HepG2 (cell line): Measurements from ENCODE around the gene ZNF763. TPM values are rescaled to one million over a fixed set of nuclear protein-coding genes. Genes with fewer than 3 reads are reported as not detected.

Source experiments
- ATAC-seq: fragments of 200-7000 bp; cut with Tn5 transposase; 3 replicates; pipeline ENCODE4 v1.9.1; 2020; ENCODE audit warnings: mild to moderate bottlenecking, moderate library complexity
- BruUV-seq: library from RNA; stranded (reverse); fragments of 400-500 nt; replicated peaks from 2 replicates; lab custom pipeline; 2021; lab: Mats Ljungman, UMichigan
- CTCF ChIA-PET: fragments of 300-600 bp; formaldehyde crosslinking; extraction: SDS; loops from one replicate; lab custom pipeline; 2021; ENCODE audit warnings: low total read pairs, inconsistent platforms, low intra/inter-chr PET ratio; lab: Yijun Ruan, JAX
- POLR2A ChIA-PET: fragments of 350-600 bp; sonication (Branson Sonifier 250); formaldehyde crosslinking; loops from one replicate; lab custom pipeline; 2020; ENCODE audit warnings: antibody characterized with exemption, inconsistent platforms; lab: Yijun Ruan, JAX
- DNase-seq: peaks from one replicate; pipeline ENCODE4 v3.0.0-alpha.2; 2015; ENCODE audit warnings: low spot score
- FAIRE-seq: peaks from 3 replicates; lab custom pipeline; 2011; peaks lifted over from hg19 to GRCh38; lab: Jason Lieb, UNC
- H2AFZ ChIP-seq: one replicate; pipeline ENCODE4 v1.6.1; 2011; ENCODE audit warnings: low read length, inconsistent platforms
- H3K27ac ChIP-seq: fragments of 300-600 bp; 3 replicates; pipeline ENCODE4 v1.8.0; 2011; ENCODE audit warnings: mixed run types, mild to moderate bottlenecking, mixed read lengths, low read length, inconsistent platforms; ENCODE audit not compliant: insufficient read depth; ENCODE audit errors: extremely low read length
- H3K27me3 ChIP-seq, 2 experiments: fragments of 200-600 bp in 1 of 2; 2 replicates in 1 of 2; 3 replicates in 1 of 2; pipeline versions ENCODE4 v1.6.0 to v1.8.0; 2011; ENCODE audit warnings: low read length in 2 of 2, mild to moderate bottlenecking in 2 of 2, moderate library complexity in 2 of 2, inconsistent platforms in 1 of 2; ENCODE audit not compliant: insufficient read depth in 2 of 2, control insufficient read depth in 1 of 2
- H3K36me3 ChIP-seq, 2 experiments: fragments of 200-600 bp in 1 of 2; replicated peaks in 1 of 2; 2 replicates in 1 of 2; 3 replicates in 1 of 2; pipeline versions ENCODE4 v1.5.1 to v1.8.0; 2011; ENCODE audit warnings: low read length in 2 of 2, inconsistent platforms in 1 of 2; ENCODE audit not compliant: insufficient read depth in 2 of 2, control insufficient read depth in 1 of 2
- H3K4me1 ChIP-seq: 2 replicates; pipeline ENCODE4 v1.5.1; 2012; ENCODE audit warnings: low read length, inconsistent platforms; ENCODE audit not compliant: insufficient read depth
- H3K4me2 ChIP-seq: 2 replicates; pipeline ENCODE4 v1.6.0; 2011; ENCODE audit warnings: low read depth, low read length, inconsistent platforms
- H3K4me3 ChIP-seq, 3 experiments: fragments of 200-600 bp in 1 of 3; sonication (generic), shearing (Covaris generic) in 1 of 3; replicated peaks in 1 of 3; 2 replicates each; pipeline ENCODE4 v1.5.1; 2011 to 2016; ENCODE audit warnings: low read length in 3 of 3, inconsistent platforms in 2 of 3, low read depth in 2 of 3, mild to moderate bottlenecking in 2 of 3, control low read depth in 1 of 3, mixed read lengths in 1 of 3; ENCODE audit not compliant: insufficient read depth in 1 of 3
- H3K79me2 ChIP-seq: one replicate; pipeline ENCODE4 v1.6.1; 2011; ENCODE audit warnings: low read length, inconsistent platforms; ENCODE audit not compliant: insufficient read depth
- H3K9ac ChIP-seq: 2 replicates; pipeline ENCODE4 v1.6.0; 2011; ENCODE audit warnings: mild to moderate bottlenecking, low read depth, low read length, inconsistent platforms; ENCODE audit not compliant: insufficient read depth
- H3K9me3 ChIP-seq: 2 replicates; pipeline ENCODE4 v1.5.1; 2012; ENCODE audit warnings: mild to moderate bottlenecking, low read length
- H4K20me1 ChIP-seq: 2 replicates; pipeline ENCODE4 v1.6.0; 2011; ENCODE audit warnings: inconsistent platforms, mild to moderate bottlenecking, low read length, moderate library complexity; ENCODE audit not compliant: insufficient read depth
- CCDC6 ChIP-seq: sonication (generic); formaldehyde crosslinking; IDR thresholded peaks from 2 replicates; pipeline ENCODE4 v1.8.1; 2022; ENCODE audit warnings: mild to moderate bottlenecking, missing genetic modification reagents, moderate library complexity
- EEA1 ChIP-seq: sonication (generic); formaldehyde crosslinking; IDR thresholded peaks from 2 replicates; pipeline ENCODE4 v1.5.1; 2020; ENCODE audit warnings: mild to moderate bottlenecking, missing genetic modification reagents, borderline replicate concordance
- IRX3 ChIP-seq: sonication (generic); formaldehyde crosslinking; IDR thresholded peaks from 2 replicates; pipeline ENCODE4 v1.8.1; 2023; ENCODE audit warnings: mild to moderate bottlenecking, low read depth, missing genetic modification reagents, borderline replicate concordance
- KLF9 ChIP-seq: IDR thresholded peaks from 2 replicates; pipeline ENCODE4 v1.6.1; 2016; ENCODE audit warnings: low read depth
- MTF1 ChIP-seq: sonication (generic); formaldehyde crosslinking; IDR thresholded peaks from 2 replicates; pipeline ENCODE4 v1.5.0; 2020; ENCODE audit warnings: missing genetic modification reagents
- NCOA1 ChIP-seq: sonication (generic); formaldehyde crosslinking; IDR thresholded peaks from 2 replicates; pipeline ENCODE4 v1.9.0; 2021; ENCODE audit warnings: missing genetic modification reagents
- NCOR1 ChIP-seq: fragments of 200-600 bp; sonication (generic); IDR thresholded peaks from 2 replicates; pipeline ENCODE4 v1.7.0; 2017; ENCODE audit warnings: antibody characterized with exemption, low read length, borderline replicate concordance
- NFE2L1 ChIP-seq: sonication (generic); formaldehyde crosslinking; IDR thresholded peaks from 2 replicates; pipeline ENCODE4 v1.4.0; 2020; ENCODE audit warnings: missing genetic modification reagents, mild to moderate bottlenecking, borderline replicate concordance
- NR1H2 ChIP-seq: sonication (generic); formaldehyde crosslinking; IDR thresholded peaks from 2 replicates; pipeline ENCODE4 v1.8.1; 2022; ENCODE audit warnings: low read depth, missing genetic modification reagents, borderline replicate concordance
- RNF2 ChIP-seq: fragments of 450-650 bp; conservative IDR thresholded peaks from 2 replicates; pipeline ENCODE4 v1.6.1; 2016; ENCODE audit warnings: low read depth
- RXRA ChIP-seq: sonication (generic); formaldehyde crosslinking; IDR thresholded peaks from 2 replicates; pipeline ENCODE4 v1.5.1; 2020; ENCODE audit warnings: missing genetic modification reagents
- SYNCRIP ChIP-seq: fragments of 200-400 bp; formaldehyde crosslinking; IDR thresholded peaks from 2 replicates; pipeline ENCODE4 v1.6.1; 2018; ENCODE audit warnings: mild to moderate bottlenecking, low read depth, low read length; ENCODE audit not compliant: insufficient read depth
- XBP1 ChIP-seq: sonication (generic); formaldehyde crosslinking; IDR thresholded peaks from 2 replicates; pipeline ENCODE4 v1.5.0; 2020; ENCODE audit warnings: missing genetic modification reagents
- WGBS: methylation state at CpG from one replicate; pipeline ENCODE4 v1.1.6; 2017; ENCODE audit warnings: low lambda C conversion rate; 5-methylcytosine and 5-hydroxymethylcytosine counted together
- in situ Hi-C: cut with HindIII; loops from 2 replicates; pipeline ENCODE4 v1.10.0; 2017; ENCODE audit warnings: low pct_unique_long_range_greater_than_20kb; ENCODE audit not compliant: extremely low pct_ligation_motif_present
- intact Hi-C: fragments of 100-400 bp; cut with micrococcal nuclease; formaldehyde crosslinking; loops from one replicate; pipeline ENCODE4 v1.10.0; 2022; ENCODE audit not compliant: unreplicated experiment
- polyA plus RNA-seq, 8 experiments: library from polyadenylated mRNA; depleted of rRNA in 3 of 8; stranded (reverse) in 7 of 8; unstranded in 1 of 8; fragments of >200 nt; fragmentation: Illumina TruSeq in 4 of 8; extraction: Trizol in 4 of 8; gene quantifications; 2 replicates each; pipeline versions ENCODE4 v1.2.1 to v1.2.3, GENCODE V29; 2011 to 2016; ENCODE audit warnings: low read depth in 4 of 8, missing spikeins in 1 of 8, mixed read lengths in 1 of 8; ENCODE audit not compliant: insufficient read depth in 1 of 8
- total RNA-seq, 5 experiments: library from RNA; depleted of rRNA; stranded (reverse); fragments of >200 nt; fragmentation: Illumina TruSeq; extraction: Trizol; gene quantifications; 2 replicates each; pipeline ENCODE4 v1.2.3, GENCODE V29; 2016; ENCODE audit warnings: low read depth in 1 of 5
- TF ChIP-seq, protein P1 (sequence below): sonication (generic); IDR thresholded peaks from 2 replicates; pipeline ENCODE4 v1.6.1; 2016; ENCODE audit warnings: low read depth, borderline replicate concordance
- TF ChIP-seq, protein P2 (sequence below): sonication (generic); formaldehyde crosslinking; IDR thresholded peaks from 2 replicates; pipeline ENCODE4 v1.4.0; 2020; ENCODE audit warnings: missing genetic modification reagents, mild to moderate bottlenecking, borderline replicate concordance
- TF ChIP-seq, protein P3 (sequence below): sonication (generic); formaldehyde crosslinking; IDR thresholded peaks from 2 replicates; pipeline ENCODE4 v1.8.1; 2023; ENCODE audit warnings: mild to moderate bottlenecking, missing genetic modification reagents, borderline replicate concordance

Gene ZNF763
- total and polyA plus RNA-seq, 2 of the 13 experiments (the other 11 are each of a cell fraction or from before 2014, with no cell fraction given) = 0.08 to 0.42 TPM

DNA sequence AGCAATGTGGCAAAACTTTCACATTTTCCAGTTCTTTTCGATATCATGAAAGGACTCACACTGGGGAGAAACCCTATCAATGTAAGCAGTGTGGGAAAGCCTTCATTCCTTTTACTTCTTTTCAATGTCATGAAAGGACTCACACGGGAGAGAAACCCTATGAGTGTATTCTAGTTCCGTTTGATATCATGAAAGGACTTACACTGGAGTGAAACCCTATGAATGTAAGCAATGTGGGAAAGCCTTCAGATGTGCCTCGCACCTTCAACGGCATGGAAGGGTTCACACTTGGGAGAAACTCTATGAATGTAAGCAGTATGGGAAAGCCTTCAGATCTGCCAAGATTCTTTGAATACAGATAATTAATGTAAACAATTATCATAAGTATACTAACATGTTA is 14.5 kb upstream of the ZNF763 start:
- H3K27me3 ChIP-seq = no peaks in the 10 kb centered on the region
- H3K36me3 ChIP-seq = peaks cover 17 to 45% of the 10 kb centered on the region in 2 experiments
- H3K4me3 ChIP-seq = no peak overlapping the region
- FAIRE-seq (no peak), DNase-seq (no peak), ATAC-seq (no peak)
- no peak overlapping the region for H3K9ac ChIP-seq
- H3K9me3 ChIP-seq = peaks cover 21% of the 10 kb centered on the region
- no peaks in the 10 kb centered on the region for H3K4me1 ChIP-seq
- in situ Hi-C loops (no loop called here), intact Hi-C loops (no loop called here)
- TF ChIP-seq NFE2L1 = no peak
- no peak for TF ChIP-seq RNF2
- TF ChIP-seq RXRA (CRISPR knock-in tag) = no peak
- no peak for TF ChIP-seq NCOA1
- TF ChIP-seq, protein P1, sequence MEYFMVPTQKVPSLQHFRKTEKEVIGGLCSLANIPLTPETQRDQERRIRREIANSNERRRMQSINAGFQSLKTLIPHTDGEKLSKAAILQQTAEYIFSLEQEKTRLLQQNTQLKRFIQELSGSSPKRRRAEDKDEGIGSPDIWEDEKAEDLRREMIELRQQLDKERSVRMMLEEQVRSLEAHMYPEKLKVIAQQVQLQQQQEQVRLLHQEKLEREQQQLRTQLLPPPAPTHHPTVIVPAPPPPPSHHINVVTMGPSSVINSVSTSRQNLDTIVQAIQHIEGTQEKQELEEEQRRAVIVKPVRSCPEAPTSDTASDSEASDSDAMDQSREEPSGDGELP = no peak
- no peak for TF ChIP-seq XBP1 (CRISPR knock-in tag)
- TF ChIP-seq CCDC6 (CRISPR knock-in tag) = no peak
- no peak for TF ChIP-seq NCOR1
- TF ChIP-seq EEA1 (CRISPR knock-in tag) = no peak
- no peak for TF ChIP-seq SYNCRIP
- TF ChIP-seq NR1H2 (CRISPR knock-in tag) = no peak
- TF ChIP-seq MTF1 (CRISPR knock-in tag) = no peak
- TF ChIP-seq, protein P2, sequence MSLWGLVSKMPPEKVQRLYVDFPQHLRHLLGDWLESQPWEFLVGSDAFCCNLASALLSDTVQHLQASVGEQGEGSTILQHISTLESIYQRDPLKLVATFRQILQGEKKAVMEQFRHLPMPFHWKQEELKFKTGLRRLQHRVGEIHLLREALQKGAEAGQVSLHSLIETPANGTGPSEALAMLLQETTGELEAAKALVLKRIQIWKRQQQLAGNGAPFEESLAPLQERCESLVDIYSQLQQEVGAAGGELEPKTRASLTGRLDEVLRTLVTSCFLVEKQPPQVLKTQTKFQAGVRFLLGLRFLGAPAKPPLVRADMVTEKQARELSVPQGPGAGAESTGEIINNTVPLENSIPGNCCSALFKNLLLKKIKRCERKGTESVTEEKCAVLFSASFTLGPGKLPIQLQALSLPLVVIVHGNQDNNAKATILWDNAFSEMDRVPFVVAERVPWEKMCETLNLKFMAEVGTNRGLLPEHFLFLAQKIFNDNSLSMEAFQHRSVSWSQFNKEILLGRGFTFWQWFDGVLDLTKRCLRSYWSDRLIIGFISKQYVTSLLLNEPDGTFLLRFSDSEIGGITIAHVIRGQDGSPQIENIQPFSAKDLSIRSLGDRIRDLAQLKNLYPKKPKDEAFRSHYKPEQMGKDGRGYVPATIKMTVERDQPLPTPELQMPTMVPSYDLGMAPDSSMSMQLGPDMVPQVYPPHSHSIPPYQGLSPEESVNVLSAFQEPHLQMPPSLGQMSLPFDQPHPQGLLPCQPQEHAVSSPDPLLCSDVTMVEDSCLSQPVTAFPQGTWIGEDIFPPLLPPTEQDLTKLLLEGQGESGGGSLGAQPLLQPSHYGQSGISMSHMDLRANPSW (CRISPR knock-in tag) = no peak
- TF ChIP-seq, protein P3, sequence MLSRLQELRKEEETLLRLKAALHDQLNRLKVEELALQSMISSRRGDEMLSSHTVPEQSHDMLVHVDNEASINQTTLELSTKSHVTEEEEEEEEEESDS (CRISPR knock-in tag) = no peak
- TF ChIP-seq KLF9 (CRISPR knock-in tag) = no peak
- no peak for TF ChIP-seq IRX3 (CRISPR knock-in tag)
- TF ChIP-seq, all 625 proteins: peak for 0
- POLR2A ChIA-PET = no interaction called here
- no TSS peak for BruUV-seq
- no peak overlapping the region for H2AFZ ChIP-seq
- no peaks in the 10 kb centered on the region; the same call in 1 of the 2 replicates for H4K20me1 ChIP-seq
- CTCF ChIA-PET = no interaction called here
- WGBS = over 99% methylated on average over 5 of the region's 5 CpGs
- H3K79me2 ChIP-seq = peaks cover 1% of the 10 kb centered on the region
- H3K4me2 ChIP-seq = no peak overlapping the region
- no peak overlapping the region for H3K27ac ChIP-seq
